Germinal center (tissue), 1 donor: ENCODE data around the gene AHI1.

Experiments used
- DNase-seq: peaks from one replicate; pipeline ENCODE4 v3.0.0; 2012; ENCODE audit warnings: mixed read lengths, low spot score

Gene AHI1

GRCh38 chr6:135325624-135326424, 171.7 kb downstream of the AHI1 start:
- no peak for DNase-seq

GRCh38 chr6:135324531-135324930, 173.0 kb downstream of the AHI1 start:
- no peak for DNase-seq

GRCh38 chr6:135323979-135324378, 173.6 kb downstream of the AHI1 start:
- no peak for DNase-seq

- DNase-seq: peak; percentile 20
These were observed 174.3 kb downstream of the AHI1 start for GRCh38 chr6:135323202-135323668.

- no peak for DNase-seq
These were observed 174.9 kb downstream of the AHI1 start for GRCh38 chr6:135322427-135323201.

GRCh38 chr6:135320721-135321621, 176.6 kb downstream of the AHI1 start:
- DNase-seq: no peak

- no peak for DNase-seq
These were observed 177.7 kb downstream of the AHI1 start for GRCh38 chr6:135319819-135320218.

- DNase-seq: no peak
These were observed 178.6 kb downstream of the AHI1 start for GRCh38 chr6:135318738-135319469.

GRCh38 chr6:135314543-135314942, 183.0 kb downstream of the AHI1 start:
- no peak for DNase-seq

- no peak for DNase-seq
These were observed 185.9 kb downstream of the AHI1 start for GRCh38 chr6:135311446-135312200.

GRCh38 chr6:135310291-135310690, 187.2 kb downstream of the AHI1 start:
- DNase-seq: peak; percentile 7

GRCh38 chr6:135306740-135307420, 190.7 kb downstream of the AHI1 start:
- DNase-seq: peak; percentile 16

GRCh38 chr6:135306166-135306565, 191.4 kb downstream of the AHI1 start:
- DNase-seq: no peak

- DNase-seq: no peak
These were observed 191.9 kb downstream of the AHI1 start for GRCh38 chr6:135305684-135306083.

- no peak for DNase-seq
These were observed 192.7 kb downstream of the AHI1 start for GRCh38 chr6:135304883-135305282.

- DNase-seq: no peak
These were observed 196.2 kb downstream of the AHI1 start for GRCh38 chr6:135301304-135301703.

- DNase-seq: no peak
These were observed 197.0 kb downstream of the AHI1 start for GRCh38 chr6:135300576-135300975.

GRCh38 chr6:135299256-135299655, 198.3 kb downstream of the AHI1 start:
- no peak for DNase-seq

GRCh38 chr6:135298455-135298854, 199.1 kb downstream of the AHI1 start:
- DNase-seq: no peak

GRCh38 chr6:135296715-135297114, 200.8 kb downstream of the AHI1 start:
- DNase-seq: no peak
